Endothelial cell of umbilical vein (primary cell): ENCODE measurements around the gene EGLN1.

Experiments
- CTCF ChIP-seq, 2 donors: IDR thresholded peaks; 1 replicate in 1 of 2; 2 replicates in 1 of 2; pipeline ENCODE4 v1.5.1; 2011; ENCODE audit warnings: low read length in 2 of 2, mild to moderate bottlenecking in 2 of 2, moderate library complexity in 2 of 2, control low read depth in 1 of 2, inconsistent platforms in 1 of 2, low read depth in 1 of 2; ENCODE audit not compliant: insufficient read depth in 1 of 2; ENCODE audit errors: extremely low read depth in 1 of 2
- EZH2 ChIP-seq: IDR thresholded peaks from 2 replicates; pipeline ENCODE4 v1.6.1; 2012; ENCODE audit warnings: borderline replicate concordance, low read depth, mild to moderate bottlenecking, moderate library complexity, low read length, inconsistent platforms; ENCODE audit not compliant: severe bottlenecking
- FOS ChIP-seq: IDR thresholded peaks from 2 replicates; pipeline ENCODE4 v1.6.1; 2011; ENCODE audit warnings: mild to moderate bottlenecking, low read length, moderate library complexity, borderline replicate concordance; ENCODE audit not compliant: insufficient read depth
- GATA2 ChIP-seq: IDR thresholded peaks from 2 replicates; pipeline ENCODE4 v1.7.0; 2011; ENCODE audit warnings: low read depth, mild to moderate bottlenecking, moderate library complexity, mixed read lengths, low read length; ENCODE audit not compliant: insufficient read length, insufficient read depth
- MYC ChIP-seq: IDR thresholded peaks from one replicate; pipeline ENCODE4 v1.6.1; 2011; ENCODE audit warnings: mild to moderate bottlenecking, low read depth, low read length
- POLR2A ChIP-seq: IDR thresholded peaks from 2 replicates; pipeline ENCODE4 v1.6.1; 2012; ENCODE audit warnings: low read depth, mild to moderate bottlenecking, control low read depth, low read length
- POLR2AphosphoS5 ChIP-seq: IDR thresholded peaks from 2 replicates; pipeline ENCODE4 v1.6.1; 2012; ENCODE audit warnings: low read depth, mild to moderate bottlenecking, control low read depth, low read length, moderate library complexity; ENCODE audit not compliant: insufficient read depth

- TF ChIP-seq CTCF (IDR thresholded peaks at IDR 0.05; ENCODE audit: extremely low read depth in 1 of 2, insufficient read depth in 1 of 2, low read depth in 1 of 2, low read length in 2 of 2) = no peak
- no peak for TF ChIP-seq POLR2A
- TF ChIP-seq POLR2AphosphoS5 = no peak
- TF ChIP-seq EZH2 = no peak
- TF ChIP-seq MYC = no peak
- TF ChIP-seq FOS = no peak
- TF ChIP-seq GATA2 = no peak
Measured at GRCh38 chr1:231401478-231401877, 20.6 kb downstream of the EGLN1 start.
